Nephron (organoid): Measurements from ENCODE around the gene OSBP2.

Experiments
- H3K27ac Mint-ChIP-seq, 3 experiments: 2 replicates each; pipeline ENCODE4 v1.8.0; 2020; ENCODE audit warnings: mixed read lengths in 3 of 3, mild to moderate bottlenecking in 2 of 3, moderate library complexity in 1 of 3
- H3K27me3 Mint-ChIP-seq: 2 replicates; pipeline ENCODE4 v1.8.0; 2021; ENCODE audit warnings: low read depth, mild to moderate bottlenecking, moderate library complexity, mixed read lengths
- H3K36me3 Mint-ChIP-seq: 2 replicates; pipeline ENCODE4 v1.8.0; 2020; ENCODE audit warnings: low read depth, mixed read lengths
- H3K4me1 Mint-ChIP-seq: 2 replicates; pipeline ENCODE4 v1.8.0; 2020; ENCODE audit warnings: mixed read lengths
- H3K4me3 Mint-ChIP-seq, 3 experiments: 2 replicates each; pipeline ENCODE4 v1.8.0; 2020; ENCODE audit warnings: mild to moderate bottlenecking in 3 of 3, mixed read lengths in 3 of 3, moderate library complexity in 2 of 3
- H3K9me3 Mint-ChIP-seq: 2 replicates; pipeline ENCODE4 v1.8.0; 2020; ENCODE audit warnings: mixed read lengths
- TF ChIP-seq, protein P1 (sequence below), 3 experiments: fragments of 200-600 bp; sonication (generic); IDR thresholded peaks; one replicate each; pipeline ENCODE4 v1.5.0; 2021; ENCODE audit warnings: antibody characterized with exemption in 3 of 3; ENCODE audit not compliant: unreplicated experiment in 3 of 3

OSBP2 gene

DNA sequence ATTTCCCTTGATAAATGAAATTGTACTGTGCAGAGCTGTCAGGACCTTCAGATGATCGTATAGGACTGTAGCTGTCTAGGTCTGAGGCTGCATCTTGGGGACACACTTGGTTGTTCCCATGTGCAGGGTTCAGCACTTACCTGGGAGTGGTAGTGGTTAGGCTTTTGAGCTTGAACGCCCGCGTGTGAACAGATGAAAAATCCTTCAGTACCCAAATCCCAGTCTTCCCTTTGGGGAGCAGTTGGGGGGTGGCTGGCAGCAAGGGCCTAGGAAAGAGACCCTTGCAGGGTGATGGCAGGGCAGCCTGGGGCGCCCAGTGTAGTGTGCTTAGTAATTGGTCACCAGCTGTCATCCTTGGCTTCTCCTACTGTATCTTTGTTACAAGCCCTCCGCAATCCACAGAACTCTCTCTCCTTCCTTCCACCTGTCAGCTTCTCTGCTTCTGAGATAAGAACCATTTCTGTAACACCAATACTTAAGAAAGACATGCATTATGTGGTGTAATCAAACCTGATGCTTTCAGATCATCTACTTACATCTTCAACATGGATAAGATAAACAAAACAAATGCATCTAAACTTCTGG, 209.3 kb downstream of the OSBP2 start:
- Mint-ChIP-seq H3K4me3 (no peak overlapping the region), H3K27ac (no peak overlapping the region), H3K36me3 (peaks cover 37% of the 10 kb centered on the region), H3K27me3 (no peaks in the 10 kb centered on the region), H3K9me3 (peaks cover 10% of the 10 kb centered on the region), H3K4me1 (peaks cover 4% of the 10 kb centered on the region)
- TF ChIP-seq, protein P1, sequence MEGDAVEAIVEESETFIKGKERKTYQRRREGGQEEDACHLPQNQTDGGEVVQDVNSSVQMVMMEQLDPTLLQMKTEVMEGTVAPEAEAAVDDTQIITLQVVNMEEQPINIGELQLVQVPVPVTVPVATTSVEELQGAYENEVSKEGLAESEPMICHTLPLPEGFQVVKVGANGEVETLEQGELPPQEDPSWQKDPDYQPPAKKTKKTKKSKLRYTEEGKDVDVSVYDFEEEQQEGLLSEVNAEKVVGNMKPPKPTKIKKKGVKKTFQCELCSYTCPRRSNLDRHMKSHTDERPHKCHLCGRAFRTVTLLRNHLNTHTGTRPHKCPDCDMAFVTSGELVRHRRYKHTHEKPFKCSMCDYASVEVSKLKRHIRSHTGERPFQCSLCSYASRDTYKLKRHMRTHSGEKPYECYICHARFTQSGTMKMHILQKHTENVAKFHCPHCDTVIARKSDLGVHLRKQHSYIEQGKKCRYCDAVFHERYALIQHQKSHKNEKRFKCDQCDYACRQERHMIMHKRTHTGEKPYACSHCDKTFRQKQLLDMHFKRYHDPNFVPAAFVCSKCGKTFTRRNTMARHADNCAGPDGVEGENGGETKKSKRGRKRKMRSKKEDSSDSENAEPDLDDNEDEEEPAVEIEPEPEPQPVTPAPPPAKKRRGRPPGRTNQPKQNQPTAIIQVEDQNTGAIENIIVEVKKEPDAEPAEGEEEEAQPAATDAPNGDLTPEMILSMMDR (IDR thresholded peaks at IDR 0.05; ENCODE audit: unreplicated experiment in 3 of 3), result no peak

DNA sequence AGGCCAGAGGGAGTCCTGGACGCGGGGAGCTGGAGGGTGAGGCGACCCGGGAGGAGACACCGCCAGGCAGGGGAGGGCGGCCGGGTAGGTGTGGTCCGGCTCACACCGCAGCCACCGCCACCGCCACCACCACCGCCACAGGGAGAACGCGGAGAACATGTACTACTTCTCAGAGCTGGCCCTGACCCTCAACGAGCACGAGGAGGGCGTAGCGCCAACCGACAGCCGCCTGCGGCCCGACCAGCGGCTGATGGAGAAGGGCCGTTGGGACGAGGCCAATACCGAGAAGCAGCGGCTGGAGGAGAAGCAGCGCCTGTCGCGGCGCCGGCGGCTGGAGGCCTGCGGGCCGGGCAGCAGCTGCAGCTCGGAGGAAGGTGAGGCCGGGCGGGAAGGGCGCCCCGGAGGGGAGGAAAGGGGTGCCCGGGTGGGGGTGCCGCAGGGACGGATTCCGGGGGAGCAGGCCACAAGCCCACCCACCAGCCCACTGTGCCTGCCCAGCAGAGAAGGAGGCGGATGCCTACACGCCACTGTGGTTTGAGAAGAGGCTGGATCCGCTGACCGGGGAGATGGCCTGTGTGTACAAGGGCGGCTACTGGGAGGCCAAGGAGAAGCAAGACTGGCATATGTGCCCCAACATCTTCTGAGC, 211.1 kb downstream of the OSBP2 start:
- Mint-ChIP-seq H3K4me1 (peaks cover 4% of the 10 kb centered on the region), H3K4me3 (no peak overlapping the region), H3K27me3 (no peaks in the 10 kb centered on the region), H3K9me3 (peaks cover 4% of the 10 kb centered on the region), H3K27ac (no peak overlapping the region), H3K36me3 (peaks cover 25% of the 10 kb centered on the region)
- TF ChIP-seq, protein P1 (IDR thresholded peaks at IDR 0.05; ENCODE audit: unreplicated experiment in 3 of 3), result no peak

DNA sequence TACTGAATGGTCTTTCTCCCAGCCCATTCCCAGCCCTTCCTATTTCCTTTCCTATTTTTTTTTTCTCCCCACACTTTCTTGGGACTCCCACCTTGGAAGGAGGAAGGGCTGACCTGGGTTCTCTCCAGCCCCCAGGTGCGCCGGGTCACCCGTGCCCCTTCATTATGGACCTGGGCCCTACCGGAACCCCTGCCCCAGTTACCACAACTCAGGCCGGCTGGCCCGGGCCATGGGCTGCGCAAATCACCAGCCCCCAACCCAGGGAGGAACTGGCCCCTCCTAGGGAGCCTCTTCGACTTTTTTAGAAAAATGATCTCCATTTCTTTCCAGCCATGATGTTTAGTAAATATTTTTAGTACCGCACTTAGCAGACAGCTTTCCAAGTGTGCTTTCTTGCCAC, 211.7 kb downstream of the OSBP2 start:
- H3K4me1 Mint-ChIP-seq, result peaks cover 4% of the 10 kb centered on the region
- H3K4me3 Mint-ChIP-seq, result no peak overlapping the region
- H3K9me3 Mint-ChIP-seq, result peaks cover 4% of the 10 kb centered on the region
- H3K27me3 Mint-ChIP-seq, result no peaks in the 10 kb centered on the region
- H3K36me3 Mint-ChIP-seq, result peaks cover 25% of the 10 kb centered on the region
- H3K27ac Mint-ChIP-seq, result no peak overlapping the region
- TF ChIP-seq, protein P1 (IDR thresholded peaks at IDR 0.05; ENCODE audit: unreplicated experiment in 3 of 3), result no peak

DNA sequence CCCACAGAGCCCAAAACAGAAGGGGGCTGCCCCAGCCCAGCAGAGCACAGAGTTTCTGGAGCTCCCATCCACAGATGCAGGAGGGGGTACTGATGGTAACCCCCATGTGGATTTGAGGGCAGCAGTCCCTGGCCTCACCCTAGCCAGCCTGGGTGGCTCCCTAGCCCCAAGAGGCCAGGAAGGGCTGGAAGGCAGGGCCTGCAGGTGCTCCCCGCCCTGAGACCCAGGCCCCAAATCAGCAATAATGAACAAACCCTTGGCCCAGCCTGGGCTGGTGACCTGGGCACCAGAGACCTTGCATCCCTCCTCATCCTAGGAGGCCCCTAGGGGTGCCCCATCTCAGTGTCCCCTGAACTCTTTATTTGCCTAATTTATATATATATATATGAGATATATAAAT, 212.3 kb downstream of the OSBP2 start:
- H3K4me3 Mint-ChIP-seq, result no peak overlapping the region
- H3K36me3 Mint-ChIP-seq, result peaks cover 22% of the 10 kb centered on the region
- H3K9me3 Mint-ChIP-seq, result peaks cover 2% of the 10 kb centered on the region
- peaks cover 4% of the 10 kb centered on the region for H3K4me1 Mint-ChIP-seq
- no peaks in the 10 kb centered on the region for H3K27me3 Mint-ChIP-seq
- TF ChIP-seq, protein P1 (IDR thresholded peaks at IDR 0.05; ENCODE audit: unreplicated experiment in 3 of 3), result no peak
- H3K27ac Mint-ChIP-seq, result no peak overlapping the region

DNA sequence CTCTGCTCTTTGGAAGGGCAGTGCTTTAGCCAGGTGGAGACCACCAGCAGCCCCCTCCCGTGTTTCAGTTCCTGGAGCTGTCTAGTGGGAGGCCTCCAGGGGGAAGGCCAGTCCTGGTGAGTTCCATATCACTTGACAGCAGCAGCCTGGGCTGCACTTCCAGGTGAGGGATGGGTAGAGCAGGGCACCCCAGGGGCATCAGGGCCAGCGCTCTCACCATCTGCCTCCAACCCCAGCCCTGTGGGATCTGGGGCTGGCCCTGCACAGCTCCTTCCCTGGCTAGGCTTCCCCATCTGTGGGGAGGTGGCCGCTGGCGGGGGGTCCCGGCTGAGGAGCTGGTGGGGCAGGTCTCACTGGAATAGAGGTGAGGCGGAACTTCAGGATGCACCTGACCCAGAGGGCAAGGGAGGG, 213.4 kb downstream of the OSBP2 start:
- TF ChIP-seq, protein P1 (IDR thresholded peaks at IDR 0.05; ENCODE audit: unreplicated experiment in 3 of 3), result no peak
- Mint-ChIP-seq H3K4me1 (peaks cover 4% of the 10 kb centered on the region), H3K27me3 (no peaks in the 10 kb centered on the region), H3K36me3 (peaks cover 15% of the 10 kb centered on the region), H3K27ac (no peak overlapping the region), H3K9me3 (peaks cover 2% of the 10 kb centered on the region), H3K4me3 (no peak overlapping the region)

DNA sequence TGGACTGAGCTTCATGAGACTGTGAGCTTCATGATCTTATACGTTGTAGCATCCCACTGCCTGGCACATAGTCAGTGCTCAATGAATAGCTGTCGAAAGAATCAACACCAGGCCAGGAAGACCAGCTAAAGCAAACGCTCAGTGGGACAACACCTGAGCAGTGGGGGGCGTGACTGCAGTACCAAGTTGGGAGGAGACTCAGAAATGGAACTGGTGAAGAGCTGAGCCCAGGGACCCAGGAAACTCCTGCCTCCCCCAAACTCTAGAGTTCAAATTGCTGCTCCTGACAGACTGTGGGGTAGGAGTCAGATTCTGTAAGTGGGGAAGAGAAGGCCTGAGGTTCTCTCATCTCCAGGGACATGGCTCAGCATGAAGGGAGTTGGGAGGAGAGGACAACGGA, 214.6 kb downstream of the OSBP2 start:
- Mint-ChIP-seq H3K36me3 (peaks cover 9% of the 10 kb centered on the region), H3K9me3 (peaks cover 2% of the 10 kb centered on the region), H3K27ac (no peak overlapping the region), H3K4me1 (peaks cover under 1% of the 10 kb centered on the region), H3K4me3 (no peak overlapping the region), H3K27me3 (no peaks in the 10 kb centered on the region)
- TF ChIP-seq, protein P1 (IDR thresholded peaks at IDR 0.05; ENCODE audit: unreplicated experiment in 3 of 3), result no peak
